ENCODE results near the gene UFM1.

- TF ChIP-seq ZBTB4 (CRISPR knock-in tag; IDR thresholded peaks at IDR 0.05; ENCODE audit: borderline replicate concordance) (no peak), HNRNPLL (IDR thresholded peaks at IDR 0.05; ENCODE audit: low read depth, low read length, poor library complexity, severe bottlenecking) (no peak), KDM5A (IDR thresholded peaks at IDR 0.05; ENCODE audit: borderline replicate concordance, low read length) (no peak), TARDBP (CRISPR knock-in tag; IDR thresholded peaks at IDR 0.05) (no peak), ZNF251 (CRISPR knock-in tag; IDR thresholded peaks at IDR 0.05) (no peak), CTCF (CRISPR knock-in tag; IDR thresholded peaks at IDR 0.05) (no peak), YY1 (IDR thresholded peaks at IDR 0.05; ENCODE audit: insufficient read depth, insufficient replicate concordance, low read depth, low read length) (no peak), ZNF10 (CRISPR knock-in tag; IDR thresholded peaks at IDR 0.05; ENCODE audit: borderline replicate concordance, low read depth) (no peak)
Observed at GRCh38 chr13:38303816-38304320, 45.8 kb upstream of the UFM1 start.

All from HepG2 (cell line).